B cell (primary cell): ENCODE measurements around the gene NT5DC4.

Source experiments
- EZH2 ChIP-seq: IDR thresholded peaks from 2 replicates; pipeline ENCODE4 v1.6.1; 2012; ENCODE audit warnings: borderline replicate concordance, low read depth, mild to moderate bottlenecking, moderate library complexity, low read length; ENCODE audit not compliant: insufficient read depth, poor library complexity, severe bottlenecking
- TF ChIP-seq, protein P1 (sequence below): fragments of 200-600 bp; IDR thresholded peaks from one replicate; pipeline ENCODE4 v1.8.0; 2022; ENCODE audit warnings: antibody characterized with exemption, mild to moderate bottlenecking

DNA sequence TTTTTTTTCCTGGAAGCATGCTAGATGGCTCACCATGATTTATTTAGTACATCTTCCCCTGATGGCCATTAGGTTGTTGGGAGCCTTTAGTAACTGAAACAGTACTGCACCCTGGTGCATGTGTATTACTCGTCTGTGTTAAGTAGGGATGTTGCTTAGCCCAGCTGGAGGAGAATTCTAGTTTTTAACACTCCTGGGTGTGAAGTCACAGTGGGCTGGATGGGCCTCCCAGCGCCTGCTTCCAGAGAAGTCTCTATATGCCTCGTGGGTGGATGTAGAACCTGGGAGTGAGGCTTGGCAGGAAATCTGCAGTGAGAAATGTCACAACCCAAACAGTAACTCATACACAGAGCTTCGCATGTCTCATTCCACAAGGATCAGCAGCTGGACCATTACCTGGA, 28.9 kb upstream of the NT5DC4 start:
- TF ChIP-seq, protein P1, sequence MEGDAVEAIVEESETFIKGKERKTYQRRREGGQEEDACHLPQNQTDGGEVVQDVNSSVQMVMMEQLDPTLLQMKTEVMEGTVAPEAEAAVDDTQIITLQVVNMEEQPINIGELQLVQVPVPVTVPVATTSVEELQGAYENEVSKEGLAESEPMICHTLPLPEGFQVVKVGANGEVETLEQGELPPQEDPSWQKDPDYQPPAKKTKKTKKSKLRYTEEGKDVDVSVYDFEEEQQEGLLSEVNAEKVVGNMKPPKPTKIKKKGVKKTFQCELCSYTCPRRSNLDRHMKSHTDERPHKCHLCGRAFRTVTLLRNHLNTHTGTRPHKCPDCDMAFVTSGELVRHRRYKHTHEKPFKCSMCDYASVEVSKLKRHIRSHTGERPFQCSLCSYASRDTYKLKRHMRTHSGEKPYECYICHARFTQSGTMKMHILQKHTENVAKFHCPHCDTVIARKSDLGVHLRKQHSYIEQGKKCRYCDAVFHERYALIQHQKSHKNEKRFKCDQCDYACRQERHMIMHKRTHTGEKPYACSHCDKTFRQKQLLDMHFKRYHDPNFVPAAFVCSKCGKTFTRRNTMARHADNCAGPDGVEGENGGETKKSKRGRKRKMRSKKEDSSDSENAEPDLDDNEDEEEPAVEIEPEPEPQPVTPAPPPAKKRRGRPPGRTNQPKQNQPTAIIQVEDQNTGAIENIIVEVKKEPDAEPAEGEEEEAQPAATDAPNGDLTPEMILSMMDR = no peak
- no peak for TF ChIP-seq EZH2
